ENCODE measurements around the gene JMJD4.

The JMJD4 gene

GRCh38 chr1:227734856-227735538 is at the start of gene JMJD4, which contains the start of gene SNAP47:
JMJD4 (minus strand) TSS chr1:227735302; CDS start chr1:227735273, 29 bp downstream.
SNAP47 (plus strand) TSS chr1:227735435; CDS start chr1:227747737, 12,302 bp downstream.
- peak; percentile 85 for DNase-seq (ENCODE audit: low read depth, low spot score)

GRCh38 chr1:227782226-227782625 is 47.1 kb upstream of the JMJD4 start:
- no peak for DNase-seq (ENCODE audit: low read depth, low spot score)

- DNase-seq (ENCODE audit: low read depth, low spot score) = no peak
These were observed 46.3 kb upstream of the JMJD4 start for GRCh38 chr1:227781314-227781930.

GRCh38 chr1:227780101-227781044 is 45.3 kb upstream of the JMJD4 start:
- no peak for DNase-seq (ENCODE audit: low read depth, low spot score)

- no peak for DNase-seq (ENCODE audit: low read depth, low spot score)
These were observed 44.6 kb upstream of the JMJD4 start for GRCh38 chr1:227779685-227780084.

- DNase-seq (ENCODE audit: low read depth, low spot score) = no peak
These were observed 43.9 kb upstream of the JMJD4 start for GRCh38 chr1:227779021-227779441.

GRCh38 chr1:227778401-227778947 is 43.4 kb upstream of the JMJD4 start:
- no peak for DNase-seq (ENCODE audit: low read depth, low spot score)

- DNase-seq (ENCODE audit: low read depth, low spot score) = no peak
These were observed 42.5 kb upstream of the JMJD4 start for GRCh38 chr1:227777646-227778045.

- no peak for DNase-seq (ENCODE audit: low read depth, low spot score)
These were observed 42.1 kb upstream of the JMJD4 start for GRCh38 chr1:227777156-227777555.

- no peak for DNase-seq (ENCODE audit: low read depth, low spot score)
These were observed 41.2 kb upstream of the JMJD4 start for GRCh38 chr1:227776331-227776771.

- DNase-seq (ENCODE audit: low read depth, low spot score) = no peak
These were observed 40.7 kb upstream of the JMJD4 start for GRCh38 chr1:227775841-227776240.

- DNase-seq (ENCODE audit: low read depth, low spot score) = no peak
These were observed 39.9 kb upstream of the JMJD4 start for GRCh38 chr1:227774821-227775661.

- no peak for DNase-seq (ENCODE audit: low read depth, low spot score)
These were observed 39.1 kb upstream of the JMJD4 start for GRCh38 chr1:227774051-227774731.

- DNase-seq (ENCODE audit: low read depth, low spot score) = no peak
These were observed 38.5 kb upstream of the JMJD4 start for GRCh38 chr1:227773558-227773957.

- no peak for DNase-seq (ENCODE audit: low read depth, low spot score)
These were observed 36.7 kb upstream of the JMJD4 start for GRCh38 chr1:227771771-227772170.

- no peak for DNase-seq (ENCODE audit: low read depth, low spot score)
These were observed 36.2 kb upstream of the JMJD4 start for GRCh38 chr1:227771326-227771725.

GRCh38 chr1:227770812-227771211 is 35.7 kb upstream of the JMJD4 start:
- DNase-seq (ENCODE audit: low read depth, low spot score) = no peak

- DNase-seq (ENCODE audit: low read depth, low spot score) = no peak
These were observed 34.9 kb upstream of the JMJD4 start for GRCh38 chr1:227769936-227770494.

GRCh38 chr1:227769047-227769935 is 34.2 kb upstream of the JMJD4 start:
- DNase-seq (ENCODE audit: low read depth, low spot score) = no peak

Data from activated CD4-positive, CD25-positive, alpha-beta regulatory T cell treated with anti-CD3 and anti-CD28 coated beads, Interleukin-2, amount 50 U/mL, for 16 hours (primary cell).